HG03378 (cell line): ENCODE results near the gene AGAP2.

Experiments used
- ATAC-seq: cut with Tn5 transposase; IDR thresholded peaks from one replicate; pipeline ENCODE4 v1.9.1; 2021; ENCODE audit warnings: mild to moderate bottlenecking, moderate library complexity; ENCODE audit not compliant: unreplicated experiment

AGAP2 gene

DNA sequence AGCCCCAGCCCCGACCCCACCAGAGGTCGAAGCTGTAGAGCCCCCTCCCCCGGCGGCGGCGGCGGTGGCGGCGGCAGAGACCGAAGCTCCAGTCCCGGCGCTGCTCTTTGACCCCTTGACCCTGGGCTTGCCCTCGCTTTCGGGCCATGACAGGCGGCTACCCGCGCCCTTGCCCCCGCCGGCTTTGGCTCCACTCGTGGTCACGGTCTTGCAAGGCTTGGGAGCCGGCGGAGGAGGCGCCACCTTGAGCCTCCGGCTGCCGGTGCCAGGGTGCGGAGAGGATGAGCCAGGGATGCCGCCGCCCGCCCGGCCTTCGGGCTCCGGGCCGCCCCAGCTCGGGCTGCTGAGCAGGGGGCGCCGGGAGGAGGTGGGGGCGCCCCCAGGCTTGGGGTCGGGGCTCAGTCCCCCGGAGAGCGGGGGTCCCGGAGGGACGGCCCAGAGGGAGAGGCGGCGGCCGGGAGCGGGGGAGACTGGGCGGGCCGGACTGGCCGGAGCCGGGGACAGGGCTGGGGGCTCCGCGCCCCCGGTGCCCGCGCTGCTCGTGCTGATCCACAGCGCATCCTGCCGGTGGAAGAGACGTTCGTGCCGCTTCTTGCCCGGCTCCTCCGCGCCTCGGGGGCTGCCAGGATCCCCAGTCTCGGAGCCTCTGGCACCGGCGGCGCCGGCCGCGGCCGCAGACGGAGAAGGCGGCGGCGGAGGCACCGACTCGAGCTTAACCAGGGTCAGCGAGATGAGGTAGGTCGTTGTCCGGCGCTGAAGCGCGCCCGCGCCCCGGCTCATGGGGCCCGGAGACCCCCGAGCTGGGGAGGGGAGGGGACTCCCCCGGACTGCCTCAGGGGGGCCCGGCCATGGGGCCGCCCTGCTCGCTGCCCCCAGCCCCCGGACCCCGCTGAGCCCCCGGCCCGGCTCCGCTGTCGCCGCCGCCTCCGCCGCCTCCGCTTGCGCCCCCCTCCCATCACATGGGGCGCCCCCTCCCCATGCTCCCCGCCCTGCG is 778 bp downstream of the AGAP2 start:
- ATAC-seq = no peak

- no peak for ATAC-seq
Measured at GRCh38 chr12:57736741-57737466, 1.6 kb downstream of the AGAP2 start.

DNA sequence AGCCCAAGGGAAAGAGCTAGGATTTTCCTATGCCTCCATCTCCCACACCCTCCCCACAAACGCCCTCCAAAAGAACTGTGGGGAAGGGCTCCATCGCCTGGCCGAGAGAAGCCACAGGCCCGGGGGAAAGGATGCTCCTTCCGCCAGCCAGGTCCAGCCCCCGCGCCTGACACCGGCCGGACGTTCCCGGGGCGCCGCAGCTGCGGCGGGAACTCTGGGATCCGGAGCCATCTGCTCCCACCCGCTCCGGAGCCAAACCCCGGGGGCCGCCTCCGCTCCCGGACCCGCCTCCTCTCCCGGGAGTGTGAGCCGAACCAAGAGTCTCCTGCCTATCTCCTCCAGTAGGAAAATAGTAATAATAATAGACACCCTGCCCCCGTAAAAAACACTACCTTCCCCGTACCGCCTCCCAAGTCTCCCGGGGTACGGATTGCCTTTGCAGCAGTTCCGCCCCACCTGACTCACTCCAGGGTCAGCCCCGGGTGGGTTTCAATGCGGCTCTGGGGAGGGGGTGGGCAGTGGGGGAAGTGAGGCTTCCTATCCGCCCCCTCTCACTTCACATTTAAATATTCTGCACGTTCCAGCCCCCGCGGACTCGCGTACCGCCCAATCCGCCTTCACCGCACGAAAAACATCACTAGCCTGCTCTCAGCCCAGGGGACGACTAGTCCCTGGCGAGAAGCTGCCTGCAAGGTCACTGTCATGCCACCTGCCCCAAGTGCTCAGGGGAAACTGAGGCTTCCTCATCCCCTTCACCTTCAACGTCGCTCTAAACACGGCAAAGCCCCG is 2.4 kb downstream of the AGAP2 start:
- no peak for ATAC-seq

- no peak for ATAC-seq
Measured at GRCh38 chr12:57735198-57735855, 3.2 kb downstream of the AGAP2 start.

- ATAC-seq = no peak
Measured at GRCh38 chr12:57734591-57734990, 4.0 kb downstream of the AGAP2 start.

- ATAC-seq = no peak
Measured at GRCh38 chr12:57733928-57734327, 4.6 kb downstream of the AGAP2 start.

- no peak for ATAC-seq
Measured at GRCh38 chr12:57732726-57733593, 5.6 kb downstream of the AGAP2 start.

- ATAC-seq = no peak
Measured at GRCh38 chr12:57732270-57732669, 6.3 kb downstream of the AGAP2 start.

DNA sequence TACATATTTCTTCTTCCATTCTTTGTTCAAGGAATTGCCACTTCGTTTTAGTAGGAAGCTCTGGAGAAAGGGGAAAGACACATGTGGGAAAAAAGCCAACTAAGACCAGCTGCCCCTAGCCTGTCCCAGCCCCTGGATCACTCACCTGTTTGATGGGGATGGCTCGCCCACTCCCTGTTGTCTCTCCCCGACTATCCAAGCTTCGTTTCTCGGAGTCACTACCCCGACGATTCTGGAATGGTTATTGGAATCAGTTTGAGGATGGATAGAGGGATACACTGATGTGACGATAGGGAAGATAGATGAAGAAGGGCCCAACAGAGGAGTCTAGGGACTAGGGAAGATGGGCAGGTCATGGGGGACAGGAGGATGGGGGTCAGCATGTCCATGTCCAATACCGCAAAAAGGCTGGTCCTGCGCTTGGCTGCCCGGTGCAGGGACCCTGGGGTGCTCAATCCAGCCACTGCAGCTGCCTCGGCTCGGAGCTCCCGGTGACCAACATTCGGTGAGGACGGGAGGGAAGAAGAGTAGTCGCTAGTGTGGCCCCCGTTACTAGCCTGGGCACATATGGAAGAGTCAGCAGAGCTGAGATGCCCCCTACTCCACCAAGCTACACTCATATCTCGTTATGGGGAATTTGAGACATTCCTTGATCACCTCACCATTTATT is 7.0 kb downstream of the AGAP2 start:
- no peak for ATAC-seq

DNA sequence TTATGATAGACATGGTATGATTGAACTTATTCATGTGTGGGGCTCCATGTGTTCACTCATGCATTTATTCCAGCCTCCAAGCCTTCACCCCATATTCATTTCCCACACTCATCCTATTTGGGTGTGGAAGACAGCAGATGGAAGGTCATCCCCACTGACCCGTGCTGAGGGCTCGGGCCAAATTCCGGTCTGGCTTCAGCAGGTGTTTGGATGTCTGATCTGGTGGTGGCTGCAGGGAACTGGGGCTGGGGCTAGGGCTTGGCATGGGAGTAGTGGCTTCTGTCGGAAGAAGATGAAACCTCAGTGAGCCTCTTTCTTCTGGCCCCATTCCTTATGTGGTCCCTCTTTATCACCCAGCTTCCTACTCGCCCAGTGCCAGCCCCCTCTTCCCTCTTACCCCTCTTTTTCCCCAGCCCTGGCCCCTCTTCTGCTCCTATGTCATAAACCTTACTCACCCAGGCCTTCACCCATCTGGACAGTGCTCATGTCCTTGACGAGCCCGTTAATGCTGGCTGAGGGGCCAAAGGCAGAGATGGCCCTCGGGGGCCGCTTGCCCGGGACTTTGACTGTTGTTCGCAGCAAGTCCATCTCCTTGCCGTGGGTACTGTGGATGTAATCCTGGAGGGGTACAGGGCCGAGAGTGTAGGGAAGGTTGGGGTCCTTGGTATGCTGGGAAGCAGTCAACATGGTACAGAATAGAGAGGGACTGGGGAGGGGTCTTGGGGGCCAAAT is 8.0 kb downstream of the AGAP2 start:
- no peak for ATAC-seq

DNA sequence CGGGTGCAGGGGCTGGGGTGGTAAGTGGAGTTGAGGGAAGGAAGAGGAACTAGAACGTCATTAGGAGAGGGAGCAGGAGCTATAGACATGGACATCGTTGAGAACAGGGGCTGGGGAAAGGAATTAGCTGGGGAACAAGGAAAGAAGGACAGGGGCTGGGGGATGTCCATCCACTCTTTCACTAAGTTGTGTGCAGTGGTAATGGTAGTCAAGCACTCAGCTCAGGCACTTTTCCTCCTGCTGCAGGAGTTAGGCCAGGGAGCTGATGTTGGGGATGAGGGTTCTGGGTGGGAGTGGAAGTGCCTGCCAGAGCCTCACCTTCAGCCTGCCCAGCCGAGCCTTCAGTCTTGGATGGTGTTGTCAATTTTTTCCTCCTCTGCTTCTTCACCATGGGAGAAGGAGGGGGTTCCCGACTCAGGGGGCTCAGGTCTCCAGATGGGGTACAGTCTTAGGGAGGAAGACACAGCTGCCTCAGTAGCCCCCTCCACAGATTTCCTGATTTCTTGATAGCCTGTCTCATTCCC is 9.2 kb downstream of the AGAP2 start:
- no peak for ATAC-seq

DNA sequence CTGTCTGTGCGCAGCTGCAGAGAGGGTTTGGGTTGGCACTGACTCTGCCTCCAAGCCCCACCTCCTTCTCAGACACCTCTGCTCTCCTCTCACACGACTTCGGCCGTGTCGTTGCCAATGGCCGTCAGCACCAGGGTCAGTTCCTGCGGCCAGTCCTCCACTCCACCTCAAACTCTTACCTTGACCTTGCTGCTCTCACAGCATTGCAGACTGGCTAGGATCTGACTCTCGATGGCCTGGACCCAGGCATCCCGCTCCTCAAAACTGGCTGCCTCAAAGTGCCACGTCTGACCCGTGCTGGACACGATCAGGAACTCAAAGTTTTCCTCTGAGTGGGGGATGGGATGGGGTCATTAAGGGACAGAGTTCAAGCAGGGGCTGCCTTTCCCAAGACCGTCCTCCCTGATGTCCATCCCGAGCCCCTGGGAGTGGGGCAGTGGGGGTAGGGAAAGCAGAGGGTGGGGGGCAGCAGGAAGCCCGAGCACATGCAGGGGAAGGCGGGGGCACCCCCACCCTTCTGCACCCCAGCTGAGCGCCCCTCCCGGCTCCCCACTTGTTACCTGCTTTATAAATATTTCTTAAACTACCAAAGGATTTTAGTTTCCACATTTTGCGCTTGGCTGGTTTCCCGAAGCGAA is 10.7 kb downstream of the AGAP2 start:
- ATAC-seq = no peak

DNA sequence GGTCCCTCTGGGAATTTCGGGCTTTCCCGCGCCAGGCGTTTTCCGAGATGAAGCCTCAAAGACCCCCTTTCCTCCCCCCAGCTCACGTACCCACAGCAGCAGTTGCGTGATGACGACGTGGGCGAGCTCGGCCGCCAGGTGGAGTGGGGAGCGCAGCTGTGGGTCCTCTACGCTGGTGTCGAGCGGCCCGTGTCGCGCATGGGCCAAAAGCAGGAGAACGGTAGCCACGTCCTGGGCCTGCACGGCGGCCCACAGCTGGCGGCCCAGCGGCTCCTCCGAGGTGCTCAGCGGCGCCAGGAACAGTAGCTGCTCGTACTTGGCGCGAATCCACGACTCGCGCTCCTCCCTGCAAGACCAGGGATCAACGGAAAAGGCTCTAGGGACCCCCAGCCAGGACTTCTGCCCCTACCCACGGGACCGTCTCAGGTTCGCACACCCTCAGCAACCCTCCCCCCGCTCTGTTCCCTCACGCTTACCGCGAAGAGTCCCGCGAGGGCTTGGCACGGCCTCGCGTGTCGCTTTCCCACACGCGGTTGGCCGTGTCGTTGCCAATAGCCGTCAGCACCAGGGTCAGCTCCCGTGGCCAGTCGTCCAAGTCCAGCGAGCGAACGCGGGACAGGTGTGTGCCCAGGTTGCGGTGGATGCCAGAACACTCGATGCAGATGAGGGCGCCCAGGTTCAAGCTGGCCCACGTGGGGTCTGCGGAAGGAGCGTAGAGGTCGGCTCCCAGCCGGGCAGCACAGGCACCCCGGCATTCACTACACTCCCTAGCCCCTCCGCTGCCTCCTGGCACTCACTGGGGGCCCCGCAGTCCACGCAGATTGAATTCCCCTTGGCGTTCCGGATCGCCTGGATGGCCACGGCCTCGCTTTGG is 11.4 kb downstream of the AGAP2 start:
- no peak for ATAC-seq

- ATAC-seq = no peak
Measured at GRCh38 chr12:57726151-57726883, 12.2 kb downstream of the AGAP2 start.

DNA sequence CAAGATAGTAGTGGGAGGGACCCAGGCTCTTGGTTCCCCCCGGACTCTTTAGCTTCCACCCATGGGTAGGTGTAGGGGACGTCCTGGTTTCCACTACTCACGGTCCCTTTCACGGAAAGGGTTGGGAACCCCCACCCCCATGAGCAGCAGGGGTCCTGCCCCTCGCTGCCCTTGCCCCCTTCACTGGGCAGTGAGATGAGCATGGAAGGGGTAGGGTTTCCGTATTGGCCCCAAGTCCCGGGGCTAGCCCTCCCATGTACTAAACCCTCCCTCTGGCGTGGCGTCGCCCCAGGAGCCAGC is 12.7 kb downstream of the AGAP2 start:
- ATAC-seq = no peak
